Activated T-cell treated with anti-CD3 and anti-CD28 coated beads, Interleukin-2, amount 50 U/mL, for 4 hours (primary cell): ENCODE measurements around the gene EDRF1. TPM values are rescaled to one million over a fixed set of nuclear protein-coding genes. Genes with fewer than 3 reads are reported as not detected.

Experiments used
- ATAC-seq, 2 donors: fragments of 200-7000 bp; cut with Tn5 transposase; one replicate each; pipeline ENCODE4 v1.10.0; 2021
- DNase-seq: peaks from one replicate; pipeline ENCODE4 v3.0.0-alpha.2; 2020
- H3K27me3 Mint-ChIP-seq: one replicate; pipeline ENCODE4 v1.8.0; 2021; ENCODE audit warnings: low read depth, mixed read lengths
- H3K36me3 Mint-ChIP-seq: one replicate; pipeline ENCODE4 v1.8.0; 2022; ENCODE audit warnings: mixed read lengths; ENCODE audit not compliant: insufficient read depth
- H3K4me1 Mint-ChIP-seq: one replicate; pipeline ENCODE4 v1.8.0; 2021; ENCODE audit warnings: low read depth, mixed read lengths
- H3K4me3 Mint-ChIP-seq: one replicate; pipeline ENCODE4 v1.8.0; 2021; ENCODE audit warnings: mild to moderate bottlenecking, moderate library complexity, mixed read lengths
- H3K9me3 Mint-ChIP-seq: one replicate; pipeline ENCODE4 v1.8.0; 2021; ENCODE audit warnings: mixed read lengths
- total RNA-seq, 3 donors: library from RNA; stranded (reverse); gene quantifications; one replicate each; pipeline ENCODE4 v1.2.1, GENCODE V29; 2021

EDRF1 gene, protein sequence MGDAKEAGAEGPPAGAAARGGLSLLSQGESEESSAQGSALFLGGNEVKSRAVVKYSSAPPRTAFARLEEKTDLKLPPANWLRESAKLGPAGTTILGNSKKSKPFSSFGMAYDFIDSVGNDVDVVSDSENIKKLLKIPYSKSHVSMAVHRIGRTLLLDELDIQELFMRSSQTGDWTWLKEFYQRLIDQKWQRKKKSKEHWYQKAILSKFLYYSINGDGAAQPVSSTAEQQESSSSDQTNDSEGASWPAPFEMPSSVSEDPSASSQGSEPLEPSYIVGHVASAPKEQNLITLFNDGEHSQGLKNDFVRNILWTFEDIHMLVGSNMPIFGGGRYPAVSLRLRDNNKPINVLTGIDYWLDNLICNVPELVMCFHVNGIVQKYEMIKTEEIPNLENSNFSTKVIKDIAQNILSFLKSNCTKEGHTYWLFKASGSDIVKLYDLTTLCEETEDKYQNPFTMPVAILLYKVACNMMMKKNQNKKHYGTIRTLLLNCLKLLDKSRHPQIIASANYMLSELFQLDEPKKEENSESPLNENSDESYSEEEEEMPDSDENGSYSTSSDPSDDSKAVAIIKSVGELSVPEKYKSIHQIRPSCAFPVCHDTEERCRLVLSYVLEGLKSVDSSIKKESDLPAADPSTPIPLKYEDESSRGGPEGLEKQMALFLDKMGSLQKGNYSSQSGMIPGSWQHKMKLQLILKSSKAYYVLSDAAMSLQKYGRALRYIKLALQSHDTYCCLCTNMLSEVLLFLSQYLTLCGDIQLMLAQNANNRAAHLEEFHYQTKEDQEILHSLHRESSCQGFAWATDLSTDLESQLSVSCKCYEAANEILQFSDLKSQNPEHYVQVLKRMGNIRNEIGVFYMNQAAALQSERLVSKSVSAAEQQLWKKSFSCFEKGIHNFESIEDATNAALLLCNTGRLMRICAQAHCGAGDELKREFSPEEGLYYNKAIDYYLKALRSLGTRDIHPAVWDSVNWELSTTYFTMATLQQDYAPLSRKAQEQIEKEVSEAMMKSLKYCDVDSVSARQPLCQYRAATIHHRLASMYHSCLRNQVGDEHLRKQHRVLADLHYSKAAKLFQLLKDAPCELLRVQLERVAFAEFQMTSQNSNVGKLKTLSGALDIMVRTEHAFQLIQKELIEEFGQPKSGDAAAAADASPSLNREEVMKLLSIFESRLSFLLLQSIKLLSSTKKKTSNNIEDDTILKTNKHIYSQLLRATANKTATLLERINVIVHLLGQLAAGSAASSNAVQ
- 10 to 100 TPM; 25.4 to 25.6 (median 25.5) TPM for total RNA-seq

DNA sequence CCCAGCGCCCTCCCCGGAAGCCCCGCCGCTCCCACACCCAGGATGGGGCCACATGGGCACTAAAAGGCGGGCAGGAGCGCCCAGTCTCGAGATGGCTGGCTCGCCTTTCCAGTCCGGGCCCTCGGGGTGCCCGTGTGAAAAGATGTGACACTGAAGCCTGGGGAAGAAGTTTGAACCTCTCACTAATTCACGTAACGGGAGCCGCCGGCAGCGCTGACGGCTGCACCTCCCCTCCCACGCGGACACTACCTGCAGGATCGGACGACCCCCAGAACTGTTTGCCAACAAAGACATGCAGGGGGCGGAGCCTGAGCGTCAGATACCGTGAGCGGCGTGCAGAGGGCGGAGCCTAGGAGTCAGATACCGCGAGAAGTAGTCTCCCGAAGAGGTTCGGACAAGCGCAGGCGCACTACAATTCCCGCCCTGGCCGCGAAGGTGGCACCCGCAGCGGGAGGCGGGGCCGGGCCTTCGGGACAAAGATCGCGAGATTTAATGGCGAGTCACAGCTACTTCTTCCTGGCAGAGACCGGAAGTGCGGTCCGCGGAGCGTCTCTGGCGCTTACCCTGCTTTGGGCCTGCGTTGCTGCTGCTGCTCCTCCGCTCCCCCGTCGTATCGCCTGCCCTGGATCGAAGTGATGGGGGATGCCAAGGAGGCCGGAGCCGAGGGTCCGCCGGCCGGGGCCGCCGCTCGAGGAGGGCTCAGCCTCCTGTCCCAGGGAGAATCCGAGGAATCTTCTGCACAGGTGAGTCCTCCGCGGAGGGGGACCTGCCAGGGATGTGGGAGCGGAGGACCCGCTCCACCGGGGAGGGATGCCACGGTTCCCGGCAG, at the start of gene EDRF1:
EDRF1 (plus strand) TSS at position 537 of the 829 bp plus-strand sequence; CDS start at position 636, 99 bp downstream.
- Mint-ChIP-seq H3K4me1 (peaks cover 32% of the 10 kb centered on the region), H3K4me3 (peak within 1 kb of the TSS; percentile 95), H3K27me3 (no peaks in the 10 kb centered on the region), H3K9me3 (peaks cover 3% of the 10 kb centered on the region), H3K36me3 (peaks cover 19% of the 10 kb centered on the region)
- DNase-seq (peak; percentile 99), ATAC-seq (peak; percentile 96 to 97)

DNA sequence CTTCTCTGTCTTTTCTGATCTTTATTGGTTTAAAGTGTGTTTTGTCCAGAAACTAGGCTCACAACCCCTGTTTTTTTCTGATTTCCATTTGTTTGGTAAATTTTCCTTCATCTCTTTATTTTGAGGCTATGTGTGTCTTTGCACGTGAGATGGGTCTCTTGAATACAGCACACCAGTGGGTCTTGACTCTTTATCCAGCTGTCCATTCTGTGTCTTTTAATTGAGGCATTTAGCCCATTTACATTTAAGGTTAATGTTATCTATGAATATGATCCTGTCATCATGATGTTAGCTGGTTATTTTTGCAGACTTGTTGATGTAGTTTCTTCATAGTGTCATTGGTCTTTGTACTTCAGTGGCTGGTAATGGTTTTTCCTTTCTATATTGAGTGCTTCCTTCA, 46.6 kb upstream of the EDRF1 start:
- Mint-ChIP-seq H3K9me3 (peaks cover 32% of the 10 kb centered on the region), H3K36me3 (peaks cover 2% of the 10 kb centered on the region), H3K4me3 (no peak overlapping the region), H3K27me3 (peaks cover 14% of the 10 kb centered on the region), H3K4me1 (no peaks in the 10 kb centered on the region)
- ATAC-seq (no peak), DNase-seq (no peak)

DNA sequence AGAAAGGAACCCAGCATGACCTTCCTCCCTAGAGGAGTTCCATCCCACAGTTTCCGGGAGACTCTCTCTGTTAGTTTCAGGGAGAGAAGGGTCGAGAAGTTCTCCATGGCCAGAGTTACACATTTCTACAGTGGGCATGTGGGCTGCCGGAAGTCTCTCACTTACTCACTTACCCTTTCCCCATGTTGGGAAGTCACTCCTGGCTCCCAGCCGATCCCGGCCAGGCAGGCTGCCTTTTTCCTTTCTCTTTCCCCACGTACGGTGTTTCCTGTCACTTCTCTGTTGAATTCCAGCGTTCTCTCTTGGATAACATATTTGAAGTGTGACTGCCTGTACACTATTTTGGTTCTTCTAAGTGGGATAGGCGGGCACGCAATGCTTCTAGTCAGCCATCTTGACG, 40.1 kb upstream of the EDRF1 start:
- no peak for DNase-seq
- H3K9me3 Mint-ChIP-seq = peaks cover 23% of the 10 kb centered on the region
- no peak overlapping the region for H3K4me3 Mint-ChIP-seq
- H3K27me3 Mint-ChIP-seq = peaks cover 17% of the 10 kb centered on the region
- ATAC-seq = no peak
- peaks cover 2% of the 10 kb centered on the region for H3K36me3 Mint-ChIP-seq
- H3K4me1 Mint-ChIP-seq = no peaks in the 10 kb centered on the region

DNA sequence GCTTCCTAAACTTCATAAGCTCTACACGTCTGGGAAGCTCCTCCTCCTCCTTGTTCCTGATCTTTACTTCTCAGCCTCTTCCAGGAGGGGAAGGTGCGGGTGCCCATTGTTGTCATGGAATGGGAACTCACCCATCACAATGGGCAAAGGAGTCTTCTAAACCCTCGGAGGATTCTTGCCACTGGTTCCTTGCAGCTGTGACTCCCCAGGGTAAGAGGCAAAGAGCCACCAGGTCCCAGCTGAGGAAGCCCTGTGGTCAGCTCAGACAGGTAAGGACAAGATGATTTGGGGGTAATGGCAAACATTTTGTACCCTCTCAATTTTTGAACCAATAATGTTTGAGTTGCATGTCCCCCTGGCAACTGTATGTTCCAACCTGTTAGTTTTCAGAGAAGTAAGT, 36.4 kb upstream of the EDRF1 start, which contains the start of gene TEX36:
TEX36 (minus strand) TSS at position 101 of the 400 bp plus-strand sequence. CDS start 174 bp downstream, outside the sequence.
- peaks cover 3% of the 10 kb centered on the region for H3K9me3 Mint-ChIP-seq
- ATAC-seq (no peak), DNase-seq (no peak)
- no peaks in the 10 kb centered on the region for H3K36me3 Mint-ChIP-seq
- no peaks in the 10 kb centered on the region for H3K4me1 Mint-ChIP-seq
- H3K4me3 Mint-ChIP-seq = no peak within 1 kb of the TSS
- H3K27me3 Mint-ChIP-seq = peaks cover 14% of the 10 kb centered on the region

DNA sequence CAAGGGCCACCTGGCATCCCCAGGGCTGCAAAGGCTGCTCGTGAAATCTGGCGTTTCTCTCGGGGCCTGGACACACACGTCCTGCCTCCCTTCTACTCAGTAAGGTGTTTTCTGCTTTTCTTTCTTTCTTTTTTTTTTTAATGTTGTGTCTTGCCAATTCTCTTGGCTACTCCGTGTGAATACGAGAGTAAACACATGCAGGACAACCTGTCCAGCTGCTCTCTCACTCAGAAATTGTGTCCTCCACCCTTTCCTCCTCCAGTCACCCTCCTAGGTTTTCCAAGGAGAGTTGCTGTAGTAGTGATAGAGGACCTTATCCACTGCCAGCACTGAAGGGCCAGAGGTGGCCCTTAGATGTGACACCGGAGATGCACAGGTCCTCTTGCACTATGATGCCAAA, 35.7 kb upstream of the EDRF1 start:
- ATAC-seq = no peak
- H3K36me3 Mint-ChIP-seq = no peaks in the 10 kb centered on the region
- peaks cover 18% of the 10 kb centered on the region for H3K27me3 Mint-ChIP-seq
- H3K4me1 Mint-ChIP-seq = no peaks in the 10 kb centered on the region
- no peak overlapping the region for H3K4me3 Mint-ChIP-seq
- DNase-seq = no peak
- H3K9me3 Mint-ChIP-seq = no peaks in the 10 kb centered on the region

DNA sequence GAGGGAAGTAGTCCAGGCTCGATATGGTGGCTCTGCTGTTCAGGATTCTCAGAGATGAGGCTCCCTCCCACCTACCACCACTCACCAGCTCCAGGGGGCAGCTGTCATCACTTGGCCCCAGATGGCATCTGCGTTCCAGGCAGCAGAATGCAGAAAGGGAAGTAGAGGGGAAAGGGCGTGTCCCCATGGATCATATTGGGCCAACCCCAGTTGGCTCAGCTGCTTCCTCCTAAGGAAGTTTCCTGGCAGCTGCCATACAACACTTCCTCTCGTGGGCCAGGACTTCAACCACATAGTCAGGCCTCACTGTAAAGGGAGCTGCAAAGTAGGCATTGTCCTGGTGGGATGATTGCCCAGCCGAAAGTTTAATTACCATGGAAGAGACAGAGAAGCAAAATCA, 34.9 kb upstream of the EDRF1 start:
- DNase-seq = no peak
- H3K9me3 Mint-ChIP-seq = no peaks in the 10 kb centered on the region
- ATAC-seq = no peak
- H3K27me3 Mint-ChIP-seq = peaks cover 19% of the 10 kb centered on the region
- H3K4me1 Mint-ChIP-seq = no peaks in the 10 kb centered on the region
- no peaks in the 10 kb centered on the region for H3K36me3 Mint-ChIP-seq
- no peak overlapping the region for H3K4me3 Mint-ChIP-seq

DNA sequence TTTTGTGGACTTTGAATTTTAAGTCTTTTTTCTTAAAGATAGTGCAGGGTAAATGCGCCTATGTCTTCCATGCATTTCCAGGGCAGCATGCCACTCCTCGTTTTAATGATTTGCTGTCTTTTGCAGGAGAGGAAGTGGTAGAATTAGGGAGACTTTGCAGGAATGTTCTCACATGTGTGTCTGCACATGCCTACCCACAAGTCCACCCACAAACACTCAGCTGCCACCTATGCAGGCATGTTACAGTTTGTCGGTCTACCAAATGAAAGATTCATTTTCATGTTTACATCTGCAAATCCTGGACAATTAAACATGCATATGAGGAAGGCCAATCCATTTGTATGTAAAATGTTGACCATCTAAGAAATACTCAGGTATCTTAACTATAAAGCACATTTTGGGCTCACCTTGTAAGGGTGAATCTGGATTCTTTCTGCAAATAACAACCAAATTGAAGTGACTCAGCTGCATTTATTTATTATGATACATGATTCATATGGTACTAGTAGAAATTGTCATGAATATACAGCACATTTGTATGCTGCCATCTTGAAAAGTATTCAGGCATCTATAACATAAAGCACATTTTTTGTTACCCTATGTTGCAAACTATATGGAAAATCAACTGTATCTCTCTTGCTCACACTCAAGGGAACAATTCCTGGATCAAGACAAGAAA, 31.9 kb upstream of the EDRF1 start:
- Mint-ChIP-seq H3K9me3 (no peaks in the 10 kb centered on the region), H3K4me1 (peaks cover 1% of the 10 kb centered on the region), H3K36me3 (no peaks in the 10 kb centered on the region), H3K4me3 (no peak overlapping the region), H3K27me3 (peaks cover 10% of the 10 kb centered on the region)
- ATAC-seq (no peak), DNase-seq (no peak)

DNA sequence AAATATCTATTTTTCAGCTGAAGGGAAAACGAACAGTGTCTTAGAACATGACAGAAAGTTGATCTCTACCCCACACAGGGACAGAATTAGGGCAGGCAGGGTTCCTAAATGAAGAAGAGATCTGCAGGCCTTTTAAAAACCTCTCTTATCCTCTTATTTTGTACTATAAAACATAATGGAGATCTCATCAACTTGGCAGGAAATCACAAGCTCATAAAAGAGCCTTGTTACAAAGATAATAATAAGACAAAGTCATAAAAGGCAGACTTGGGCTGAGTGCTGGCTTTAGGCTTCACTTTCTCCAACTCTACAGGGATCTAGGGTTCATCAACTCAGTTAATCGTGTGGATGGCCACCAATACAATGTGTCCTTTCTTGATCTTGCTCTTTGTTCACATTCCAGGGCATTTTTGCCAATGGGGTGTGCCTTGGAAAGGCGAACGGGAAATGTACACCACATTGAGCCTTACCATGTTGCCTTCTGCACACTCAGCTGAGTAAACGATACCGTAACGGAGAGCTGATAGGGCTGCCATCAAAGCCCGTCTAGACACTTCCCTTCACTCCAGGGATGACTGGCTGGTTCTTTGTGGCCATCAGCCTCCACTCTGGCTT, 29.4 kb upstream of the EDRF1 start:
- Mint-ChIP-seq H3K4me1 (peaks cover 1% of the 10 kb centered on the region), H3K27me3 (peaks cover 6% of the 10 kb centered on the region), H3K36me3 (no peaks in the 10 kb centered on the region), H3K9me3 (no peaks in the 10 kb centered on the region), H3K4me3 (no peak overlapping the region)
- no peak for DNase-seq
- ATAC-seq = no peak

DNA sequence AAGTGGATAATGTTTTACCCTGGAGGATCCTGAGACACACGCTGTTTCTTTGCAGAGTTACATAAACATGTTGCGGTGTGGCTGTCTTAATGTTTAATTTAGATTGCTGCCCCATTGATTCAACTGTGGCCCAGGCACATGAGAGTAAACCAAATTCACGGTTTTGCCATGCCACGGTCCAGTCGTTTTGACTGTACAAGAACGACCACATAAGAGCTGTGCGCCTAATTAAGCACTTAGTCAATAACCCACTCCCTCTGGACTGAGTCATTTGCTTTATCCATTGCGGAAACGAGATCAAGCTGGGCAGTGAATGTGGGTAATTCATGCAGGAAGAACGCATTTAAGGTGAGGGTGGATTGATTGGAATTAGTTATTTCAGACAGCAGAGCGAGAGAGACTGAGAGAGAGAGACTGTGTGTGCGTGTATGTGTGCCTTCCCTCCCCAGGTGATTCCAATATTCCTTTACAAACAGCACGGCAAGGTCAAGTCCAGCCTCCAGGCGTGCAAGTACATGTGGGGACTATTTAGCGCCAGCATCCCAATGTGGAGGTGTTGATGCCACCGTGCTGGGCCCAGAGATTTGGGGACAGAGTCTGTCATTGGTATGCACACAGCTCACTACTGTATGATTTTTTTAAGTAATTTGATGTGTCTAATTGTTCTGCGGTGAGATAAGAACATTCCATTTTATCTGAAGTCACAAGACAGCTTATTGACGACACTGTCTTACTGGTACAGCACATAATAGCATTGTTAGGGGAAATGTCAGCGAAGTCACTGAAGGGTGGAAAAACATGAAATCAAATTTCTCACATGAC, 28.1 kb upstream of the EDRF1 start:
- Mint-ChIP-seq H3K27me3 (peaks cover 8% of the 10 kb centered on the region), H3K4me1 (peaks cover 1% of the 10 kb centered on the region), H3K9me3 (no peaks in the 10 kb centered on the region), H3K4me3 (no peak overlapping the region), H3K36me3 (no peaks in the 10 kb centered on the region)
- ATAC-seq (no peak), DNase-seq (no peak)

DNA sequence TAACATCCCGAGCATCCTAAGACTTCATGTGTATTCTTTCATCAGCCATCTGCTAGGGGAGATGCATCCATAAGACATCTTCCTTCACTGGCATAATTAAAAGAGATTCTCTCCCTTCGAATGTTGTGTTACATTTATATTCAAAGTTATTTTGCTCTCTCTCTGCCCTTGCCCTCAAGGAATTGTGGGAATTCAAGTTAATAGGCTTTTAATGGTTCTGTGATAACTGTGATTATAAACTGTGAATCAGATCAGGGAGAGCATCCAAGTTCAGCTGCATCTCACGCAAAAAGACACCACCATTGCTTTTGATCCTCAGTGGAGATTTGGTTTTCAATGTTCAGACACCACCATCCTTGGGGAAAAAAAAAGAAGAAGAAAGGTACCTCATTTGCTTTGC, 27.3 kb upstream of the EDRF1 start:
- no peak overlapping the region for H3K4me3 Mint-ChIP-seq
- no peaks in the 10 kb centered on the region for H3K9me3 Mint-ChIP-seq

DNA sequence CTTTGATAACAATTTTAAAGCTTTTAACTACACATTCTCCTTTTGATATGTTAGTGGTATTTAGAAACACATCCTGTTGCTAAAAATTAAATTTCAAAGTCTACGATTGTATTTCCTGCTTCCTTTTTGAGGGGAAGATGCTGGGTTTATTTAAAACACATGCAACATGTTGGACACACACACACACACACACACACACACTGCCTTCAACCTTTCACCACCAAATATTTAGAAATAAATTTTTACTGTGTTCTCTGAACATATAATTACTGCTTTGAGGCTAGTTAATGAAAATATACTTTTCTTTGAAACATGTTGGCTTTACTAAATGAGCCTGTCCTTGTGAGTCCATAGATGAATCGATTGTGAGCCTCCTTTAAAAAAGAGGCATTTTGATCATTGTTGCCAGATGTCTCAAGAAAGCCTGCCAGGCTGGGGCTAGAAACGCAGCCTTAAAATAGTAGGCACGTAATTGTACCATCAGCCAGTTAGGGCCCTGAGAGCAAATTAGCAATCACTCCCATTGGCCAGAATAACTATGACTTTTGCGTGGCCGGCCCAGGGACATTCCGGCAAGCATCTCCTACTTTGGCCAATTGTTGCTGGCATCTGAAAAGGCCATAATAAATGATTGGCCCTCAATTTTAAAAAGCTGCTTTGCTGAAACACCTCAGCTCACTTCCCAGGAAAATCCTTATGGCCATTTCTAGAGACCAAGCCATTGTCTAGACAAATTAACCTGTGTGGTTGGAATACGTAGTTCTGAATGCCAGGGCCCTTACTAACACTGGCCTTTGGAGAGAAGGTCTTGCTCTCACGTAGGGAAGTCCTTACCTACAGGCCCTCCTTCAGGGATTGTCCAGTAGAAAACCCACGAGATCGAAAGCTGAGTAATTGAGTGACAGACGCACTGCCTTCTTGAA, 26.6 kb upstream of the EDRF1 start:
- H3K4me3 Mint-ChIP-seq = no peak overlapping the region
- no peaks in the 10 kb centered on the region for H3K9me3 Mint-ChIP-seq
- no peak for DNase-seq
- peaks cover 8% of the 10 kb centered on the region for H3K27me3 Mint-ChIP-seq
- H3K4me1 Mint-ChIP-seq = peaks cover 1% of the 10 kb centered on the region
- H3K36me3 Mint-ChIP-seq = no peaks in the 10 kb centered on the region
- ATAC-seq = no peak

More for the DNA sequence above, 27.3 kb upstream of the EDRF1 start:
- H3K27me3 Mint-ChIP-seq = peaks cover 8% of the 10 kb centered on the region
- peaks cover 1% of the 10 kb centered on the region for H3K4me1 Mint-ChIP-seq
- ATAC-seq = no peak
- no peaks in the 10 kb centered on the region for H3K36me3 Mint-ChIP-seq
- no peak for DNase-seq
